ENCODE results near the gene MAN2B1. TPM values are rescaled to one million over a fixed set of nuclear protein-coding genes. Genes with fewer than 3 reads are reported as not detected.

The MAN2B1 gene
- 18.5 TPM for total RNA-seq

DNA sequence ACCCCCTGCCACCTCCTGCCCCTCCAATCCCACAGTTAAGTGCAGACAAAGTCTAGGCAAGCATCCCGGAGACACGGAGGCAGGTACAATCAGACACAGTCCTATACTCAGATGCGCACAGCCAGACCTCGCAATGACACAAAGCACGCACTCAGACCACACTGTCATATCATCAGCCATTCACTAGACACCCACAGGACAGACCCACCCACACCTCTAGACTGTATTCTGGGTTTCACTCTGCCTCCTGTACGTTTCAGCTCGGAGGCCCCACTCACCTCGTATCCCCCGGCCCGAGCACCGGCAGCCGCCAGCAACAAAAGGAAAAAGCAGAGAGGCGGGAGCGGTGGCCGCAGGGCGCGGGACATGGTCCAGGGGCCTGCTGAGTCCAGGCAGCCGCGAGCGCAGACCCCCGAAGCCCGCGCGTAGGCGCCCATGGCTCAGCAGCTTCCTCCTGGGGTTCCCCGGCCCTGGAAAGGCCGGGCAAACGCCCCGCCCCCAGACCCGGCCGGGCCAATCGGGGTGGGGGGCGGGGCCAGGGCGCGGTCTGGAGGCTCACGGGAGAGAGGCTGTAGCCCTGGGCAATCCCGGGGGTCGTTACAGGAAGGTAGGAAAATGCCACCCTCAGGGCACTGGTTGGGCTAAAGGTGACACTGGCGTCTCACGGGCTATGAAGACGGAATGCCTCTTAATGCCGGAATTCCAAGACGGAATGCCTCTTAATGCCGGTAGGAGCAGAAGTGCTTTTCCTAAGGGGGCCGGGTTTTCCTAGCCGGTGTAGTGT lies at the start of gene MAN2B1, which contains the start of gene WDR83:
MAN2B1 (minus strand) TSS at position 478 of the 784 bp plus-strand sequence; CDS start at position 437, 41 bp downstream.
WDR83 (plus strand) TSS at position 543 of the 784 bp plus-strand sequence. CDS start 2,984 bp downstream, outside the sequence.

DNA sequence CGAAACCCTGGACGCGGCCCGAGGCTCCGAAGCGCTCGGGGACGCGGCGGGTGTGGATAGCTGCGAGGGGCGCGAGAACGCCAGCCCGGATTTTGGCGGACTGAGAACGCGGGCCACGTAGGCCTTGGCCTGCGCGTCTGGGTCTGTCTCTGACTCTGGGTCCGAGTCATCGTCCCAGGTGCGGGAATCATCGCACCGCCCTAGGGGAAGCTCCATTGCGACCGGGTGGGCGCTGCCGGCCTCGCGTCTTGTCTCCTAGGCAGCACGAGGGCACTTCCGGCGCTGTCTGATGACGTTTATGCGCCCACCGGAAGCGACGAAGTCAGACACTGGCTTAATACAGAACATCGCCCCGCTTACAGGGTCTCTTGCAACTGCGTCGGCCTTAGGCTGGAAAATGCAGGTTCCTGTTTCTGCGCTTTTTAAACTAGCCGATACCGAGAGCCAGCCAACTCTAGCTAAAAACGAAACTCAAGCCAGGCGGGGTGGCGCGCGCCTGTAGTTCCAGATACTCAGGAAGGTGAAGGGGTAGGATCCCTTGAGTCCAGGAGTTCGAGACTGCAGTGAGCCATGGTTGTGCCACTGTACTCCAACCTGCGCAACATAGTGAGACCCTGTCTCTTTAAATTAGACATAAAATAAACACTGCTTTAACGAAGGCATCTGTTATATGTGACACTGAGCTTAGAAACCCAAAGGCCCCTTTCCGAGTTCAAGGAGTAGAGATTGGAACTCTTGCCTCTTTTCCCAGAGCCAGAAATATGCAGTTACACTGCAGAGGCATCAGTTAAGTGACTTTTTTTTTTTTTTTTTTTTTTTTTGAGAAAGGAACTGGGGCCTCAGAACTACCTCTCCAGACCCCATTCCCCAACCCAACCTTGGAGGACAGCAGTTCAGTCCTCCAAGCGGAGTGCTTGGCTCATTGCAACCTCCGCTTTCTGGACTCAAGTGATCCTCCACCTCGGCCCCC lies 30.1 kb upstream of the MAN2B1 start, which contains the start of gene FBXW9:
FBXW9 (minus strand) TSS at position 266 of the 970 bp plus-strand sequence; CDS start at position 216, 50 bp downstream.

DNA sequence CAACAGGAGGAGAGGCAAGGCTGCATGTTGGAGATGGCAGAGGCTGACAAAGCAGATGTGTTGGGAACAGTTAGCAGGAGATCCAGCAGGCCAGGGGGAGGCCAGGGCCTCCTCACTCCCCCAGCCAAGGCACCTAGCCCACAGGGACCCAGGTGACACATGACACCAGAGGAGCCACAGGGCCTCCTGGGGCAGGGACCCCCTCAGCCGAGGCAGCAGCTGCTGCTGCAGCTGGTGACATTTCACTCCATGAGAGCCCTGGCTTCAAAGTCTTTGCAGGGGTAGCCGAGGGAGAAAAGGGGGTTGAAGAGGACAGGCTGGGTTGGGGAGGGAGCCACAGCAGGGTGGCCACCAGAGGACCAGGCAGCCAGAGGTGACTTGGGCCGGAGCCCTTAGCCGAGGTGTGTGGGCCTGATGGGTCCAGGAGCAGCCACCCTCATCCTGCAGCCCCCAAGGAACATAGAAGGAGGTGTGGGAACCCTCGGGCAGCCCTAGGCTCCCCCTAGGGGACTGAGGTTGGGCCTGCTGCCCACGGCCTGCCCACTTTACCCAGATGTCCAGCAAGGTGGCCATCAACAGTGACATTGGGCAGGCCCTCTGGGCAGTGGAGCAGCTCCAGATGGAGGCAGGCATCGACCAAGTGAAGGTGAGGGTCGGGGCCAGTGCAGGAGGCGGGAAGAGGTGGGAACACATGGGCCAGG lies 21.1 kb upstream of the MAN2B1 start, which contains the start of gene GNG14:
GNG14 (plus strand) TSS at position 503 of the 701 bp plus-strand sequence; CDS start at position 554, 51 bp downstream.

DNA sequence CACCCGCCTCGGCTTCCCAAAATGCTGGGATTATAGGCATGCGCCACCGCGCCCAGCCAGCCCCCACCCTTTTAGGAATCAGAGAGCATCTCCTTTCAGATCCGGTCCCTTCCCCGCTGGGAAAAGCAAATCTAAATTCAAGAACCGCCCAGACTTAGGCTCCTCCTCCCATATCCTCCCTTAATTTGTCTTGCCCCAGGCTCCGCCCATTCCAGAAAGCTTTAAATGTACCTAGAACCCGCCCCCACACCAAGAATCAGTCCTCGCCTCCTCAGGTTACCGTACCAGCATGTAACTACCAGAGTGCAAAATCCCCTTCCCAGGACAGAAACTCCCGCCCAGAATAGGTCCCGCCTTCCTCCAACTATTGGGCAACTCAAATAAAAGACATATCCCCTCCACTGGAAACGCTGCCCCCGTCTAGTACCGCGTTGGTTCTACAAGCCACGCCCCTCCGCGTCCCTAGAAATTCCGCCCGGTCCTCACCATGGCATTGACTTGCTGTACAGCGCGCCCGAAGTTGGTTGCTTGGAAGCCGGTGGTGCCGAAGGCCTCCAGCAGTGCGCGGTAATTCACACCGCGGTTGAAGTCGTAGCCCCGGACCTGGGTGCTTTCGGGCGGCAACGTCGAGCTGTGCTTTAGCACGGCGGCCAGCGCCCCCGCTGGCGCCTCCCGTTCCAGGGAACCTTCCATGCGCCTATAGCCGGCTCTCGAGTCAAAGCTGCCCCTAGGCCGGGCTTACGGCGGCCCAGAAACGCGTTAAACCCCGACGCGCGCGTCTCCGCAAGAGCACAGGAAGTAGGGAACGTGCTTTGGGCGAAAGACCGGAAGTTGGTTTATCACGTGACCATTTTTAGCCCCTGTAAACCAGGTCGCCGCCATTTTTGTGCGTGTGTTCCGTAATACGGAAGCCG lies 14.8 kb upstream of the MAN2B1 start, which contains the start of gene DHPS:
DHPS (minus strand) TSS at position 807 of the 914 bp plus-strand sequence; CDS start at position 693, 114 bp downstream.

DNA sequence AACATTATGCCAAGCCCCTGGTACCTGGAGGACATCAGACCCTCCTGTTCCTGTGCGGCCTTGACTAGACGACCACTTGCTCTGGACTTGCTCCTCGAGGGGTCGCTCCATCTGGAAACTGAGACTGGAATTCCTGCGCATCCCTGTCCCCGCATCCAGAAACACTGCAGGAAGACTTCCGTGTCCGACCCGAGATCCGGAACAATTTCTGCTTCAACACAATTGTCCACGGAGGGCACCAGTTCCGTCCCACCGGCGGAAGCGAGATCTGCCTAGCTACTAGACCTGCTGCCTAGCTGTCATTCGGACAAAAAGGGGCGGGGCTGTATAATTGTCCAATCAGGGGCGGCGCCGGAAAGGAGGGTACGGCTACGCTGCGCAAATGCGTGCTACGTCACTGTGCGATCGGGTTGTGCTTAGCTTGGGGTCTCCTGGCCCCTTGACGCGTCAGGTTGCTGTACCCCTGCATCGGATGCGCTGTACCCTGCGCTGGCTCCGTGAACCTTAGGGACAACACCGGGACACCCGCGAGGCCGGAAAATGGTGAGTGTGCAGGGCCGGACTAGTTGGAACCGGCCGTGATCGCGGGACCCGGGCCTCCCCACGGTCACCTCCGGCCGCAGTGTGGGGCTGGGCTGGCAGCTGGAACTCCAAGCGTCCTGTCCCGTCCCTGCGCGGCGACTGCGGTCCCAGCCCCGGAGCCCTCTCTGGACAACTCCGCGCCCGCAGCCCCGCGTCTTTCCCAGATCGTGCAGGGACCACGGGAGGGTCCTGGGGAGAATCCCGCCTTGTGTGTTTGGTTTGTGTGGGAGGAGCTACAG lies 55.8 kb downstream of the MAN2B1 start, which contains the start of the genes ZNF490 and ZNF791:
ZNF490 (minus strand) TSS at position 274 of the 821 bp plus-strand sequence; CDS start at position 141, 133 bp downstream.
ZNF791 (plus strand) TSS at position 381 of the 821 bp plus-strand sequence; CDS start at position 541, 160 bp downstream.

Small RNAs within 50 kb of the gene (small RNA-seq; reads per million reads assigned to genes)
- 25.5 reads per million, percentile 95 among the genes with 10 or more reads in this experiment for gene SNORD41

Other genes with a start within 250 kb of the MAN2B1 start
- gene ZNF443, start 225.7 kb downstream of the MAN2B1 start, total RNA-seq, result 12.5 TPM
- gene ZNF709, start 181.9 kb downstream of the MAN2B1 start, total RNA-seq, result 28.1 TPM
- 29.1 TPM for gene ZNF564, start 115.3 kb downstream of the MAN2B1 start, total RNA-seq
- gene ZNF490, start 55.9 kb downstream of the MAN2B1 start, total RNA-seq, result 12.0 TPM
- 24.9 TPM for gene ZNF791, start 55.8 kb downstream of the MAN2B1 start, total RNA-seq
- gene WDR83, start 65 bp upstream of the MAN2B1 start, total RNA-seq, result 12.9 TPM
- 63.2 TPM for gene DHPS, start 15.1 kb upstream of the MAN2B1 start, total RNA-seq
- gene GNG14, start 21.3 kb upstream of the MAN2B1 start, total RNA-seq, result not detected
- gene FBXW9, start 29.9 kb upstream of the MAN2B1 start, total RNA-seq, result 13.6 TPM
- gene TNPO2, start 57.2 kb upstream of the MAN2B1 start, total RNA-seq, result 137 TPM
- gene TRIR, start 67.9 kb upstream of the MAN2B1 start, total RNA-seq, result 123 TPM
- 71.5 TPM for gene GET3, start 70.8 kb upstream of the MAN2B1 start, total RNA-seq
- gene BEST2, start 85.0 kb upstream of the MAN2B1 start, total RNA-seq, result not detected
- gene HOOK2, start 108.8 kb upstream of the MAN2B1 start, total RNA-seq, result 22.6 TPM
- 21.7 TPM for gene JUNB, start 124.7 kb upstream of the MAN2B1 start, total RNA-seq
- 290 TPM for gene PRDX2, start 135.1 kb upstream of the MAN2B1 start, total RNA-seq
- gene THSD8, start 135.3 kb upstream of the MAN2B1 start, total RNA-seq, result not detected
- gene RNASEH2A, start 139.8 kb upstream of the MAN2B1 start, total RNA-seq, result 11.3 TPM
- gene RTBDN, start 167.8 kb upstream of the MAN2B1 start, total RNA-seq, result 1.8 TPM
- 71.0 TPM for gene MAST1, start 171.8 kb upstream of the MAN2B1 start, total RNA-seq
- 7.8 TPM for gene DNASE2, start 214.7 kb upstream of the MAN2B1 start, total RNA-seq
- gene KLF1, start 220.5 kb upstream of the MAN2B1 start, total RNA-seq, result 0.69 TPM
- 21.9 TPM for gene GCDH, start 224.4 kb upstream of the MAN2B1 start, total RNA-seq

Data from diencephalon (tissue), 1 donor.